Transverse colon (tissue), 4 donors: ENCODE measurements around the gene STK4.

ENCODE experiments used
- EP300 ChIP-seq: sonication (generic); formaldehyde crosslinking; IDR thresholded peaks from one replicate; pipeline ENCODE4 v1.6.1; 2017; ENCODE audit warnings: antibody characterized with exemption, low read depth
- POLR2A ChIP-seq: fragments of 450-650 bp; IDR thresholded peaks from one replicate; pipeline ENCODE4 v1.6.1; 2016; ENCODE audit warnings: antibody characterized with exemption, mild to moderate bottlenecking, moderate library complexity
- POLR2AphosphoS5 ChIP-seq, 3 donors: sonication (generic); formaldehyde crosslinking; IDR thresholded peaks; one replicate each; pipeline ENCODE4 v1.6.1; 2016; ENCODE audit warnings: antibody characterized with exemption in 3 of 3
- TF ChIP-seq, protein P1 (sequence below), 5 experiments: fragments of 200-600 bp in 3 of 5; fragments of 450-650 bp in 2 of 5; sonication (generic) in 3 of 5; IDR thresholded peaks; 1 replicate in 2 of 5; 2 replicates in 3 of 5; pipeline ENCODE4 v1.5.1; 2016 to 2017; ENCODE audit warnings: antibody characterized with exemption in 5 of 5, inconsistent platforms in 3 of 5, mild to moderate bottlenecking in 2 of 5, moderate library complexity in 1 of 5

DNA sequence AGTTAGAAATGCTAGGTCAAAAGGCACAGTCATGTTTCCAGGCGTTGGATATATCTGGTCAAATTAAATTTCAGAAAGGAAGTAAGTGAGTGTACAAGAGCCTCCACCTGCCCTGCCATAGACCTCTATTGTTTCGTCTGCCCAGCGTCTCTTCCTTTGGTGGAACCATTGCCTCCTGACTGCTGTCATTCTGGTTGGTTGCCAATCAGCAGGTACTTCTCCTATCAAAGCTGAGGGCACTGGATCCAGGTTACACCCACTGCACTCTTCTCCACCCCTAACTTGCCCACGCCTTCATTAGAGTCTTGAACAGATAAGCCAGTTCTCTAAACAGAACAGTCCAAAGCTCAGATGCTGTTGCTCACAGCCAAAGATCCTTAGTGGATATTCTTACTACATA, 151.3 kb downstream of the STK4 start:
- no peak for TF ChIP-seq POLR2A
- TF ChIP-seq, protein P1, sequence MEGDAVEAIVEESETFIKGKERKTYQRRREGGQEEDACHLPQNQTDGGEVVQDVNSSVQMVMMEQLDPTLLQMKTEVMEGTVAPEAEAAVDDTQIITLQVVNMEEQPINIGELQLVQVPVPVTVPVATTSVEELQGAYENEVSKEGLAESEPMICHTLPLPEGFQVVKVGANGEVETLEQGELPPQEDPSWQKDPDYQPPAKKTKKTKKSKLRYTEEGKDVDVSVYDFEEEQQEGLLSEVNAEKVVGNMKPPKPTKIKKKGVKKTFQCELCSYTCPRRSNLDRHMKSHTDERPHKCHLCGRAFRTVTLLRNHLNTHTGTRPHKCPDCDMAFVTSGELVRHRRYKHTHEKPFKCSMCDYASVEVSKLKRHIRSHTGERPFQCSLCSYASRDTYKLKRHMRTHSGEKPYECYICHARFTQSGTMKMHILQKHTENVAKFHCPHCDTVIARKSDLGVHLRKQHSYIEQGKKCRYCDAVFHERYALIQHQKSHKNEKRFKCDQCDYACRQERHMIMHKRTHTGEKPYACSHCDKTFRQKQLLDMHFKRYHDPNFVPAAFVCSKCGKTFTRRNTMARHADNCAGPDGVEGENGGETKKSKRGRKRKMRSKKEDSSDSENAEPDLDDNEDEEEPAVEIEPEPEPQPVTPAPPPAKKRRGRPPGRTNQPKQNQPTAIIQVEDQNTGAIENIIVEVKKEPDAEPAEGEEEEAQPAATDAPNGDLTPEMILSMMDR (IDR thresholded peaks at IDR 0.05) = no peak
- no peak for TF ChIP-seq EP300
- TF ChIP-seq POLR2AphosphoS5 (IDR thresholded peaks at IDR 0.05) = no peak
